ENCODE results near the gene TRIM67.

The TRIM67 gene

GRCh38 chr1:231218078-231218477, 56.2 kb downstream of the TRIM67 start:
- TF ChIP-seq CTCF (IDR thresholded peaks at IDR 0.05; ENCODE audit: borderline replicate concordance, insufficient read depth, low read depth, low read length) = no peak
- H3K4me3 ChIP-seq (ENCODE audit: low read depth, low read length) = no peak overlapping the region

- no peak for TF ChIP-seq CTCF (IDR thresholded peaks at IDR 0.05; ENCODE audit: borderline replicate concordance, insufficient read depth, low read depth, low read length)
- H3K4me3 ChIP-seq (ENCODE audit: low read depth, low read length) = no peak overlapping the region
These were observed 57.9 kb downstream of the TRIM67 start for GRCh38 chr1:231219422-231220401.

GRCh38 chr1:231220801-231221200, 58.9 kb downstream of the TRIM67 start:
- no peak overlapping the region for H3K4me3 ChIP-seq (ENCODE audit: low read depth, low read length)
- TF ChIP-seq CTCF (IDR thresholded peaks at IDR 0.05; ENCODE audit: borderline replicate concordance, insufficient read depth, low read depth, low read length) = no peak

- TF ChIP-seq CTCF (IDR thresholded peaks at IDR 0.05; ENCODE audit: borderline replicate concordance, insufficient read depth, low read depth, low read length) = no peak
These were observed 64.3 kb downstream of the TRIM67 start for GRCh38 chr1:231226156-231226555.

GRCh38 chr1:231231511-231231910, 69.7 kb downstream of the TRIM67 start:
- no peak for TF ChIP-seq CTCF (IDR thresholded peaks at IDR 0.05; ENCODE audit: borderline replicate concordance, insufficient read depth, low read depth, low read length)
- H3K4me3 ChIP-seq (ENCODE audit: low read depth, low read length) = no peak overlapping the region

More at GRCh38 chr1:231226156-231226555, 64.3 kb downstream of the TRIM67 start:
- no peak overlapping the region for H3K4me3 ChIP-seq (ENCODE audit: low read depth, low read length)

- H3K4me3 ChIP-seq (ENCODE audit: low read depth, low read length) = no peak overlapping the region
- TF ChIP-seq CTCF (IDR thresholded peaks at IDR 0.05; ENCODE audit: borderline replicate concordance, insufficient read depth, low read depth, low read length) = no peak
These were observed 71.2 kb downstream of the TRIM67 start for GRCh38 chr1:231232870-231233734.
